Activated T-helper 1 cell treated with Interleukin-2 at 50 U/mL for 16 hours (primary cell): ENCODE data around the gene PHF3.

Experiments used
- DNase-seq: peaks from one replicate; pipeline ENCODE4 v3.0.0-alpha.2; 2020; ENCODE audit warnings: low read depth

PHF3 gene

DNA sequence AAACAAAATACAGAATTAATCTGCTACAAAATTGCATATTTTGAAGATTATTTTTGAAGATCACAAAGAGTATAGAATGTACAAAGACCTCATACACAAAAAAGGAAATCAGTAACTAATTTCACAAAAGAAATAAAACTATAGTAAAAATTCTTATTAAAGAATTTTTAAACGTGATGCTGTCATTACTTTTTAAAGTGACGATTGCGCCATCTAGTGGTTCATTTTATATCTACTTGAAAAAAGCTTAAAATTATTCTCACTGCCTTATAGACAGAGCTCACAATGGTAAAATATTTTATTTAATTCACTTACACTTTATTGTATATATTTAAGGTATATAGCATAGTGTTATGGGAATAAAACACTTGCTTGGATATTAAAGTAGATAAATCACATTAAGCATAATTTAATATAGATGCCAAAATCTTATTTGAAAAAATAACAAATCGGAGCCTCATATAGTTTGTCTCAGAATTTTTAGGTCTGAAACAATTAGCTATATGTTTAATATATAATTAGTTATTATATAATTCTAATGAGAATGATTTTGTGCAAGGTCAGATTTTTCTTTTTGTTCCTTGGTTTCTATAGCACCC is 128.8 kb downstream of the PHF3 start:
- DNase-seq: no peak
